Measurements from ENCODE around the gene C1orf87. TPM values are rescaled to one million over a fixed set of nuclear protein-coding genes. Genes with fewer than 3 reads are reported as not detected.

The C1orf87 gene
- polyA plus RNA-seq = not detected

GRCh38 chr1:60073605-60074278 lies at the start of gene C1orf87:
TSS of gene C1orf87 (minus strand) at chr1:60073770. CDS start at chr1:60072643, 1,127 bp downstream.
- Mint-ChIP-seq H3K36me3 (peaks cover 1% of the 10 kb centered on the region), H3K4me1 (no peaks in the 10 kb centered on the region), H3K27ac (no peak within 1 kb of the TSS), H3K27me3 (peaks cover 32% of the 10 kb centered on the region), H3K4me3 (no peak within 1 kb of the TSS), H3K9me3 (no peaks in the 10 kb centered on the region)

- H3K36me3 Mint-ChIP-seq = no peaks in the 10 kb centered on the region
- no peak overlapping the region for H3K4me3 Mint-ChIP-seq
- no peaks in the 10 kb centered on the region for H3K27me3 Mint-ChIP-seq
- no peak overlapping the region for H3K27ac Mint-ChIP-seq
- no peaks in the 10 kb centered on the region for H3K9me3 Mint-ChIP-seq
- no peaks in the 10 kb centered on the region for H3K4me1 Mint-ChIP-seq
Measured at GRCh38 chr1:60118085-60118484, 44.5 kb upstream of the C1orf87 start.

- H3K27ac Mint-ChIP-seq = no peak overlapping the region
- peaks cover 0 to 4% (median 0%) of the 10 kb centered on the region in 3 donors for H3K9me3 Mint-ChIP-seq
- no peaks in the 10 kb centered on the region for H3K27me3 Mint-ChIP-seq
- H3K36me3 Mint-ChIP-seq = no peaks in the 10 kb centered on the region
- H3K4me3 Mint-ChIP-seq = no peak overlapping the region
- no peaks in the 10 kb centered on the region for H3K4me1 Mint-ChIP-seq
Measured at GRCh38 chr1:60114745-60115318, 41.3 kb upstream of the C1orf87 start.

- peaks cover 0 to 4% (median 2%) of the 10 kb centered on the region in 3 donors for H3K9me3 Mint-ChIP-seq
- no peaks in the 10 kb centered on the region for H3K27me3 Mint-ChIP-seq
- H3K36me3 Mint-ChIP-seq = no peaks in the 10 kb centered on the region
- no peak overlapping the region for H3K27ac Mint-ChIP-seq
- no peaks in the 10 kb centered on the region for H3K4me1 Mint-ChIP-seq
- H3K4me3 Mint-ChIP-seq = no peak overlapping the region
Measured at GRCh38 chr1:60113596-60113995, 40.0 kb upstream of the C1orf87 start.

GRCh38 chr1:60113028-60113427 lies 39.5 kb upstream of the C1orf87 start:
- H3K27me3 Mint-ChIP-seq = no peaks in the 10 kb centered on the region
- H3K4me3 Mint-ChIP-seq = no peak overlapping the region
- H3K36me3 Mint-ChIP-seq = no peaks in the 10 kb centered on the region
- no peaks in the 10 kb centered on the region for H3K4me1 Mint-ChIP-seq
- H3K9me3 Mint-ChIP-seq = peaks cover 0 to 4% (median 2%) of the 10 kb centered on the region in 3 donors
- H3K27ac Mint-ChIP-seq = no peak overlapping the region

GRCh38 chr1:60111716-60112115 lies 38.1 kb upstream of the C1orf87 start:
- H3K36me3 Mint-ChIP-seq = peaks cover 1% of the 10 kb centered on the region
- H3K4me1 Mint-ChIP-seq = no peaks in the 10 kb centered on the region
- no peak overlapping the region for H3K4me3 Mint-ChIP-seq
- no peaks in the 10 kb centered on the region for H3K27me3 Mint-ChIP-seq
- peaks cover 0 to 4% (median 2%) of the 10 kb centered on the region in 3 donors for H3K9me3 Mint-ChIP-seq
- H3K27ac Mint-ChIP-seq = no peak overlapping the region

GRCh38 chr1:60111118-60111517 lies 37.5 kb upstream of the C1orf87 start:
- H3K27ac Mint-ChIP-seq = no peak overlapping the region
- no peaks in the 10 kb centered on the region for H3K27me3 Mint-ChIP-seq
- H3K4me3 Mint-ChIP-seq = no peak overlapping the region
- H3K4me1 Mint-ChIP-seq = no peaks in the 10 kb centered on the region
- H3K36me3 Mint-ChIP-seq = peaks cover 1% of the 10 kb centered on the region
- peaks cover 0 to 4% (median 2%) of the 10 kb centered on the region in 3 donors for H3K9me3 Mint-ChIP-seq

GRCh38 chr1:60108196-60108595 lies 34.6 kb upstream of the C1orf87 start:
- Mint-ChIP-seq H3K4me1 (no peaks in the 10 kb centered on the region), H3K27me3 (no peaks in the 10 kb centered on the region), H3K27ac (no peak overlapping the region), H3K36me3 (peaks cover 1% of the 10 kb centered on the region), H3K4me3 (no peak overlapping the region), H3K9me3 (peaks cover 0 to 4% (median 2%) of the 10 kb centered on the region in 3 donors)

GRCh38 chr1:60103186-60103585 lies 29.6 kb upstream of the C1orf87 start:
- peaks cover 0 to 1% (median 0%) of the 10 kb centered on the region in 3 donors for H3K9me3 Mint-ChIP-seq
- H3K27me3 Mint-ChIP-seq = peaks cover 3% of the 10 kb centered on the region
- no peak overlapping the region for H3K4me3 Mint-ChIP-seq
- H3K4me1 Mint-ChIP-seq = no peaks in the 10 kb centered on the region
- H3K27ac Mint-ChIP-seq = no peak overlapping the region
- H3K36me3 Mint-ChIP-seq = peaks cover 1% of the 10 kb centered on the region

GRCh38 chr1:60102267-60103061 lies 28.9 kb upstream of the C1orf87 start:
- Mint-ChIP-seq H3K27ac (no peak overlapping the region), H3K36me3 (peaks cover 1% of the 10 kb centered on the region), H3K9me3 (peaks cover 0 to 1% (median 0%) of the 10 kb centered on the region in 3 donors), H3K4me3 (no peak overlapping the region), H3K27me3 (peaks cover 3% of the 10 kb centered on the region), H3K4me1 (no peaks in the 10 kb centered on the region)

- Mint-ChIP-seq H3K27me3 (peaks cover 3% of the 10 kb centered on the region), H3K4me3 (no peak overlapping the region), H3K27ac (no peak overlapping the region), H3K36me3 (no peaks in the 10 kb centered on the region), H3K4me1 (no peaks in the 10 kb centered on the region), H3K9me3 (peaks cover 0 to 1% (median 0%) of the 10 kb centered on the region in 3 donors)
Measured at GRCh38 chr1:60101516-60101915, 27.9 kb upstream of the C1orf87 start.

GRCh38 chr1:60091195-60091715 lies 17.7 kb upstream of the C1orf87 start:
- Mint-ChIP-seq H3K27me3 (no peaks in the 10 kb centered on the region), H3K9me3 (no peaks in the 10 kb centered on the region), H3K36me3 (no peaks in the 10 kb centered on the region), H3K27ac (no peak overlapping the region), H3K4me1 (no peaks in the 10 kb centered on the region), H3K4me3 (no peak overlapping the region)

GRCh38 chr1:60090655-60091054 lies 17.1 kb upstream of the C1orf87 start:
- Mint-ChIP-seq H3K27ac (no peak overlapping the region), H3K9me3 (no peaks in the 10 kb centered on the region), H3K27me3 (no peaks in the 10 kb centered on the region), H3K36me3 (no peaks in the 10 kb centered on the region), H3K4me1 (no peaks in the 10 kb centered on the region), H3K4me3 (no peak overlapping the region)

- Mint-ChIP-seq H3K36me3 (no peaks in the 10 kb centered on the region), H3K27me3 (no peaks in the 10 kb centered on the region), H3K9me3 (no peaks in the 10 kb centered on the region), H3K27ac (no peak overlapping the region), H3K4me3 (no peak overlapping the region), H3K4me1 (no peaks in the 10 kb centered on the region)
Measured at GRCh38 chr1:60088620-60089155, 15.1 kb upstream of the C1orf87 start.

GRCh38 chr1:60087681-60088080 lies 14.1 kb upstream of the C1orf87 start:
- no peaks in the 10 kb centered on the region for H3K27me3 Mint-ChIP-seq
- H3K4me1 Mint-ChIP-seq = no peaks in the 10 kb centered on the region
- H3K9me3 Mint-ChIP-seq = no peaks in the 10 kb centered on the region
- no peak overlapping the region for H3K27ac Mint-ChIP-seq
- no peak overlapping the region for H3K4me3 Mint-ChIP-seq
- no peaks in the 10 kb centered on the region for H3K36me3 Mint-ChIP-seq
